Epithelial cell of esophagus (primary cell): ENCODE results near the gene NCBP2L.

Source experiments
- DNase-seq: peaks from one replicate; pipeline ENCODE4 v3.0.0; 2010; ENCODE audit warnings: low read depth
- H3K4me3 ChIP-seq: 2 replicates; pipeline ENCODE4 v1.5.1; 2011; ENCODE audit warnings: mild to moderate bottlenecking, low read length, control low read depth
- TF ChIP-seq, protein P1 (sequence below): IDR thresholded peaks from 2 replicates; pipeline ENCODE4 v1.5.1; 2011; ENCODE audit warnings: low read depth, mild to moderate bottlenecking, low read length, control low read depth, inconsistent platforms; ENCODE audit not compliant: insufficient read depth; ENCODE audit errors: missing control alignments

NCBP2L gene

DNA sequence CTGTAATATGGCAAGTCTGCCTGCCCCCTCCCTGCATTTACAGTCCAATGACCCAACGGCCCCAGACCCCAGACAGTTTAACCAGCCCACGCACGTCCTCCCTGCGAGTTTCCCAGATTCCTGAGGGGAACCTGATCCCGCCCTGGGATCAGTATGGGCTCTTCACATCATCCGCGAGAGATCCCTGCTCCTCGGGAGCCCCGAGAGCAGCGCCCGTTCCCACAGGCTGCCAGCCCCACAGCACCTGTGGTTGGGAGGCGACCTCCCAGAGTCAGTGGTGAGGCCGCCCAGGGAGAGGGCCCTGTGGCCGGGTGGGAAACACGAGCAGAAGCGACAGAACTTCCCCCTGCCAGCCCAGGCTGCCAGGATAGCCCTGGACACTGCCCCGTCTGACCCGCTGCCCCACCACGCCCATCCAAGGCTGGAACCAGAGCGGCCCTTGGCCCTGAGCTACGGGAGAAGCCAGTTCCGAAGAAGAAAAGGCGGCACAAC is 34.8 kb upstream of the NCBP2L start:
- TF ChIP-seq, protein P1, sequence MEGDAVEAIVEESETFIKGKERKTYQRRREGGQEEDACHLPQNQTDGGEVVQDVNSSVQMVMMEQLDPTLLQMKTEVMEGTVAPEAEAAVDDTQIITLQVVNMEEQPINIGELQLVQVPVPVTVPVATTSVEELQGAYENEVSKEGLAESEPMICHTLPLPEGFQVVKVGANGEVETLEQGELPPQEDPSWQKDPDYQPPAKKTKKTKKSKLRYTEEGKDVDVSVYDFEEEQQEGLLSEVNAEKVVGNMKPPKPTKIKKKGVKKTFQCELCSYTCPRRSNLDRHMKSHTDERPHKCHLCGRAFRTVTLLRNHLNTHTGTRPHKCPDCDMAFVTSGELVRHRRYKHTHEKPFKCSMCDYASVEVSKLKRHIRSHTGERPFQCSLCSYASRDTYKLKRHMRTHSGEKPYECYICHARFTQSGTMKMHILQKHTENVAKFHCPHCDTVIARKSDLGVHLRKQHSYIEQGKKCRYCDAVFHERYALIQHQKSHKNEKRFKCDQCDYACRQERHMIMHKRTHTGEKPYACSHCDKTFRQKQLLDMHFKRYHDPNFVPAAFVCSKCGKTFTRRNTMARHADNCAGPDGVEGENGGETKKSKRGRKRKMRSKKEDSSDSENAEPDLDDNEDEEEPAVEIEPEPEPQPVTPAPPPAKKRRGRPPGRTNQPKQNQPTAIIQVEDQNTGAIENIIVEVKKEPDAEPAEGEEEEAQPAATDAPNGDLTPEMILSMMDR, result no peak
- DNase-seq, result no peak
- H3K4me3 ChIP-seq, result no peak overlapping the region

DNA sequence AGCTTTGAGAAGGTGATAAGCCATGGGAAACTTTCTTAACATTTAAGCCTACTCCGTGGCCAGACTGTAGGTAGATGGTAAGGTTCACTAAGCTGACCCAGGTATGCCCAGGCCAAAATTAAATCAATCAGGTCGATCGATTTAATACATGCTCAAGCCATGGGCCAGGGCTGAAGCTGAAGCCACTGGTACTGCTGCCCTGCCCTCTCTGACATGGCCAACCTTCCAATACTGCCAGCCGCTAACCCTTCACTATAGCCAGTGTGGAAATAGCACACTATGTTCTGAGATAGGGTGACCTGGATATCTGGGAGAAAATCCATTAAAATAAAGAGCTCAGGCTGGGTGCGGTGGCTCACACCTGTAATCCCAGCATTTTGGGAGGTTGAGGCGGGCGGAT is 33.5 kb upstream of the NCBP2L start:
- H3K4me3 ChIP-seq, result no peak overlapping the region
- no peak for DNase-seq
- TF ChIP-seq, protein P1, result no peak

DNA sequence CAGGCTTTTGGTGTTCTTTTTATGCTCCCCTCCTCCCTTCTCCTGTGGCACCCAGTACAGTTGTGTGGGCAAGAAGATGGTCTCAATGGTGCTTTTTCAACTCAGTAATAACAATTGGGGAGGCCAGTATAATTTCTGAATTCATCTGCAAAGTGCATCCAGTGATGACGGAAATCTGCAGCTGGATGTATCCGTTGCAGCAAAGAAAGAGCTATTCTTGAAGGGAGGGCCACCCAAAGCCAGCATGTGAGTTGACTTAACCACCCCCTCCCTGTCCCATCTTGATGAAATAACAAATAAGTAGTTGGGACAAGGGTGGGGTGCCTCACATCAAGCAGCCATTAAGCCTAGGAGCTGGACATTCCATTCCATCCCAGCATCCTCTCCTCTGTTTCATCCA is 32.7 kb upstream of the NCBP2L start:
- TF ChIP-seq, protein P1, result no peak
- DNase-seq, result no peak
- H3K4me3 ChIP-seq, result no peak overlapping the region

DNA sequence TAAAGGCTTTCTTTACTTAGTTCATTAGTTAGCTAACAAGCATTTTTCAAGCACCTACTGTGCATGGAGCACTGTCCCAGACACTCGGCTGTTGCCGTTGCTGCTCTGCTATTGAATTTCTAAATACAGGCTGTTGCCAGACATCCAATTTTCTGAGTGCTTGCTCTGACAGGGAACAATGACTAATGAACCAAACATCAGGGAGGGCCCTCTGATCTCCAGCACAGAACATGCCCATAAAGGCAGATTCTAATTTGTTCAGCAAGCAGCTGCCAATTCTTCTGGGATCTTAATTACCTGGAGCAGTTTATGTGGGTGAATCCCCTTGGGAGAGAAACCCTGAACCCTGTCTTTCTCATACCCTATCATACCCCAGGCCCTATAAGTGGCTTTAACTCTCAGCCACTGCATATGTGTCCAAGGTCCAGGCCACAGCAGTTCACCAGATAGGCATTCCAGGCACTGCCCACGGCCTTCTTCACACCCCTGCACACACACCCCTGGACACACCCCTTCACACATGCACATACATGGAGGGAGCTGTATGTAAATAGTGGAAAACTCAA is 29.9 kb upstream of the NCBP2L start:
- no peak overlapping the region for H3K4me3 ChIP-seq
- DNase-seq, result peak; percentile 84
- TF ChIP-seq, protein P1, result no peak

DNA sequence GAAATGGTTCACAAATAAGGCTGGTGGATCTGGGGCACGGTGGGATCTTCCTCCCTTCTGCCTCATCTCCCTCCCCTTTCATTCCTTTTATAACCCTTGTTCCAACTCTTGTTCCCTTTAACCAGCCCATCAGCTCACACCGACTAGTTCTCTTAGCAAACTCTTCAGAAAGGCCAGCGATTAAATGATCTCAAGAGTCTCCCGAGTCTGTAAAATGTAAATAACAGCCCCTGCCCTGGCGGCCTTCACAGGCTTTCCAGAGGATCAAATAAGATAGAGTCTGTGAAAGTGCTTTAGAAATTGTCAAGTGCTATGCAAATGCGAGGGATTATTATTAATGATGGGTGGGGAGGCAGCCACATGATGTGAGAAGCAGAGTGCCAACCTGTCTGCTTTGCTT is 29.0 kb upstream of the NCBP2L start:
- no peak overlapping the region for H3K4me3 ChIP-seq
- DNase-seq, result no peak
- TF ChIP-seq, protein P1, result no peak

DNA sequence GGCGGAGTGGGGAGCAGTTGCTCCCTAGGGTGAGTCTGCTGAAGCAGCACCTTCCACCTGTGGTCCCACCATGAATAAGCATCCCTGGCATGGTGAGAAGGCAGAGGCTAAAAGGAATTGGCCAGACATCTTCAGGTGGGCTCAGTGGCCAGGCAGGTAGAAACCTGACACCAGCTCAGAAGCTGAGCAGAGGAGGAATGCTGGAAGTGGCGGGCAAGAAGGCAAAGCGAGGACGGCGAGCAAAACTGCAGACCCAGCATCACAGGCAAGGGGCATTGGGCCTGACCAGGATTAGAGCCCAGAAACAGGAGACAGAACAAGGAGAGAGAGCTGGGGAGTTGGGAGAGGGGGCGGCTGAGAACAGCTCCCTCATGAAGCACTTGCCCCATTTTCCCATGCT is 27.3 kb upstream of the NCBP2L start:
- H3K4me3 ChIP-seq, result no peak overlapping the region
- DNase-seq, result no peak
- TF ChIP-seq, protein P1, result no peak

DNA sequence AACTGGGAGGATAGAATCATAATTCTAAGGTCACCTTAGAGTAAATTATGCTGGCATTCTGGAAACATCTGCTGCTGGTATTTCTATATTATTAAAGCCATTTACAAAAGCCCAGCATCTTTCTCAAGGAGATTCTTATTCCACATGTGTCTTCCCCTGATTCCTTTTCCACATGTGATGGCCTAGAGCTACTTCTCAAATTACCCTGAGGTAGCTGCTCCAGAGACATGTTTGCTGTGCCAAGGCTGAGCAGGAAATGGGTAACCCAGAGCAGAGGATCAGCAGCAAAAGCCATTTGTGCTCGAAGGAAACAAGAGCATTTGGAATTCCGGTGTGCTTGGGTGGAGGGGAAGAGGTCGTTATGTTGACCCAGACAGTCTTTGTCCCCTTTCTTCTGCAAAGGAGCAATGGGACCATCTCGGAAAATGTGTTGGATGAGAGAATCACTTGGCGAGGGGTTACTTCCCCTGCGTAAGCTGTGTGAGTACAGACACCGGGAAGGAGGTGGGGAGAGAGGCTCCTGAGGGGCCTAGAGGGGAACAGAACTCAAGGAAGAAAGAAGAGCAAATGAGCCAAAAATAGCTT is 26.6 kb upstream of the NCBP2L start:
- no peak for DNase-seq

More for the DNA sequence above, 26.6 kb upstream of the NCBP2L start:
- no peak overlapping the region for H3K4me3 ChIP-seq
- TF ChIP-seq, protein P1, result no peak
